Endothelial cell of umbilical vein (primary cell): ENCODE measurements around the gene S100A13. TPM values are rescaled to one million over a fixed set of nuclear protein-coding genes. Genes with fewer than 3 reads are reported as not detected.

Source experiments
- BruUV-seq: library from RNA; stranded (reverse); fragments of 400-500 nt; replicated peaks from 2 replicates; lab custom pipeline; 2021; lab: Mats Ljungman, UMichigan
- CTCF ChIA-PET: fragments of 300-600, 350-600 bp; sonication (Branson Sonifier 250); formaldehyde crosslinking; loops from one replicate; lab custom pipeline; 2021; ENCODE audit warnings: antibody characterized with exemption, inconsistent platforms; lab: Charles Lee
- POLR2A ChIA-PET: fragments of 300-600, 350-600 bp; sonication (Branson Sonifier 250); formaldehyde crosslinking; loops from one replicate; lab custom pipeline; 2021; ENCODE audit warnings: antibody characterized with exemption, inconsistent platforms; lab: Charles Lee
- DNase-seq: peaks from one replicate; pipeline ENCODE4 v3.0.0-alpha.2; 2011; ENCODE audit warnings: low read depth, low spot score
- FAIRE-seq: peaks from 2 replicates; lab custom pipeline; 2011; peaks lifted over from hg19 to GRCh38; lab: Jason Lieb, UNC
- H2AFZ ChIP-seq: 2 replicates; pipeline ENCODE4 v1.6.0; 2012; ENCODE audit warnings: low read depth, low read length, control low read depth, inconsistent platforms
- H3K27ac ChIP-seq: 2 replicates; pipeline ENCODE4 v1.5.1; 2011; ENCODE audit warnings: low read depth, mild to moderate bottlenecking, control low read depth, low read length, moderate library complexity; ENCODE audit not compliant: insufficient read depth
- H3K27me3 ChIP-seq, 2 experiments: 2 replicates each; pipeline versions ENCODE4 v1.6.0 to v1.6.1; 2011; ENCODE audit warnings: low read length in 2 of 2, mixed read lengths in 1 of 2; ENCODE audit not compliant: control insufficient read depth in 2 of 2, insufficient read depth in 2 of 2
- H3K36me3 ChIP-seq, 2 experiments: 2 replicates in 1 of 2; 3 replicates in 1 of 2; pipeline ENCODE4 v1.5.1; 2011; ENCODE audit warnings: low read length in 2 of 2, mild to moderate bottlenecking in 1 of 2, moderate library complexity in 1 of 2; ENCODE audit not compliant: control insufficient read depth in 2 of 2, insufficient read depth in 2 of 2; ENCODE audit errors: extremely low read depth in 1 of 2
- H3K4me1 ChIP-seq: 3 replicates; pipeline ENCODE4 v1.5.1; 2011; ENCODE audit warnings: mild to moderate bottlenecking, low read length; ENCODE audit not compliant: control insufficient read depth, insufficient read depth; ENCODE audit errors: extremely low read depth
- H3K4me2 ChIP-seq: 2 replicates; pipeline ENCODE4 v1.6.1; 2011; ENCODE audit warnings: low read length, control low read depth, mixed read lengths; ENCODE audit not compliant: insufficient read depth
- H3K4me3 ChIP-seq, 3 experiments: fragments of 200-600 bp in 1 of 3; sonication (generic), shearing (Covaris generic) in 1 of 3; replicated peaks in 1 of 3; 2 replicates each; pipeline ENCODE4 v1.5.1; 2011 to 2016; ENCODE audit warnings: control low read depth in 3 of 3, low read length in 3 of 3, mild to moderate bottlenecking in 2 of 3, inconsistent platforms in 1 of 3, low read depth in 1 of 3, moderate library complexity in 1 of 3; ENCODE audit not compliant: insufficient read depth in 1 of 3
- H3K79me2 ChIP-seq: 2 replicates; pipeline ENCODE4 v1.6.0; 2012; ENCODE audit warnings: low read length, inconsistent platforms; ENCODE audit not compliant: control insufficient read depth, insufficient read depth
- H3K9ac ChIP-seq: replicated peaks from 2 replicates; pipeline ENCODE3; 2011; ENCODE audit warnings: low read length, control low read depth; ENCODE audit not compliant: insufficient read depth; ENCODE audit errors: extremely low read depth
- H3K9me1 ChIP-seq: replicated peaks from 3 replicates; pipeline ENCODE4 v1.6.0; 2011; ENCODE audit warnings: mild to moderate bottlenecking, low read length; ENCODE audit not compliant: control insufficient read depth, insufficient read depth; ENCODE audit errors: extremely low read depth
- H3K9me3 ChIP-seq: replicated peaks from 2 replicates; pipeline ENCODE4 v1.5.1; 2012; ENCODE audit warnings: low read length, inconsistent platforms; ENCODE audit not compliant: control insufficient read depth, insufficient read depth
- H4K20me1 ChIP-seq: replicated peaks from 2 replicates; pipeline ENCODE3; 2011; ENCODE audit warnings: mild to moderate bottlenecking, low read length; ENCODE audit not compliant: control insufficient read depth, insufficient read depth; ENCODE audit errors: extremely low read depth
- CTCF ChIP-seq, 2 donors: IDR thresholded peaks; 1 replicate in 1 of 2; 2 replicates in 1 of 2; pipeline ENCODE4 v1.5.1; 2011; ENCODE audit warnings: low read length in 2 of 2, mild to moderate bottlenecking in 2 of 2, moderate library complexity in 2 of 2, control low read depth in 1 of 2, inconsistent platforms in 1 of 2, low read depth in 1 of 2; ENCODE audit not compliant: insufficient read depth in 1 of 2; ENCODE audit errors: extremely low read depth in 1 of 2
- EZH2 ChIP-seq: IDR thresholded peaks from 2 replicates; pipeline ENCODE4 v1.6.1; 2012; ENCODE audit warnings: borderline replicate concordance, low read depth, mild to moderate bottlenecking, moderate library complexity, low read length, inconsistent platforms; ENCODE audit not compliant: severe bottlenecking
- FOS ChIP-seq: IDR thresholded peaks from 2 replicates; pipeline ENCODE4 v1.6.1; 2011; ENCODE audit warnings: mild to moderate bottlenecking, low read length, moderate library complexity, borderline replicate concordance; ENCODE audit not compliant: insufficient read depth
- GATA2 ChIP-seq: IDR thresholded peaks from 2 replicates; pipeline ENCODE4 v1.7.0; 2011; ENCODE audit warnings: low read depth, mild to moderate bottlenecking, moderate library complexity, mixed read lengths, low read length; ENCODE audit not compliant: insufficient read length, insufficient read depth
- JUN ChIP-seq: IDR thresholded peaks from 2 replicates; pipeline ENCODE4 v1.6.1; 2011; ENCODE audit warnings: borderline replicate concordance, low read depth; ENCODE audit not compliant: insufficient read length, insufficient read depth
- MAX ChIP-seq: IDR thresholded peaks from 2 replicates; pipeline ENCODE4 v1.6.1; 2011; ENCODE audit not compliant: insufficient read depth, insufficient read length
- MYC ChIP-seq: IDR thresholded peaks from one replicate; pipeline ENCODE4 v1.6.1; 2011; ENCODE audit warnings: mild to moderate bottlenecking, low read depth, low read length
- POLR2A ChIP-seq: IDR thresholded peaks from 2 replicates; pipeline ENCODE4 v1.6.1; 2012; ENCODE audit warnings: low read depth, mild to moderate bottlenecking, control low read depth, low read length
- POLR2AphosphoS5 ChIP-seq: IDR thresholded peaks from 2 replicates; pipeline ENCODE4 v1.6.1; 2012; ENCODE audit warnings: low read depth, mild to moderate bottlenecking, control low read depth, low read length, moderate library complexity; ENCODE audit not compliant: insufficient read depth
- dilution Hi-C: fragments of 300-500 bp; cut with MboI; formaldehyde crosslinking; loops from one replicate; pipeline ENCODE4 v1.15.0; 2019; ENCODE audit warnings: low sequenced_read_pairs; ENCODE audit not compliant: extremely low pct_ligation_motif_present
- intact Hi-C: fragments of 100-400 bp; cut with micrococcal nuclease; formaldehyde crosslinking; loops from one replicate; pipeline ENCODE4 v1.10.0; 2022
- polyA plus RNA-seq, 4 experiments: library from polyadenylated mRNA; depleted of rRNA in 3 of 4; stranded (reverse) in 3 of 4; unstranded in 1 of 4; fragments of >200 nt; gene quantifications; 2 replicates each; pipeline versions ENCODE4 v1.2.1 to v1.2.3, GENCODE V29; 2011 to 2012; ENCODE audit warnings: missing spikeins in 1 of 4
- total RNA-seq: library from RNA; stranded (reverse); gene quantifications from 2 replicates; pipeline ENCODE4 v1.2.3, GENCODE V29; 2021

Gene S100A13
- total and polyA plus RNA-seq, 2 donors (not counting 3 experiments of a cell fraction or from before 2014, with no cell fraction given): 155 to 360 TPM

- Histone ChIP-seq H3K27ac (peak overlapping the region; percentile 98), H3K9ac (peak overlapping the region; percentile 98), H3K4me2 (peak overlapping the region; percentile 83), H3K36me3 (peaks cover 13% of the 10 kb centered on the region in 2 experiments), H3K9me3 (no peaks in the 10 kb centered on the region), H3K27me3 (no peaks in the 10 kb centered on the region), H3K79me2 (peaks cover 45% of the 10 kb centered on the region), H3K4me3 (peak overlapping the region; percentile 2 to 87 (median 86)), H4K20me1 (no peaks in the 10 kb centered on the region), H2AFZ (no peak overlapping the region), H3K9me1 (no peaks in the 10 kb centered on the region), H3K4me1 (peaks cover 40% of the 10 kb centered on the region)
- DNase-seq: peak; percentile 98
- FAIRE-seq: peak; percentile 99
- CTCF ChIA-PET: interaction anchor here (2.2 to 7.7 kb wide), 3 partner anchors 8 to 37 kb away, joined by 10 to 54 read pairs (median 42); partner anchors contain the start of genes S100A1 and S100A13
- BruUV-seq: no TSS peak
- TF ChIP-seq JUN (peak; percentile 93), CTCF (IDR thresholded peaks at IDR 0.05; ENCODE audit: extremely low read depth in 1 of 2, insufficient read depth in 1 of 2, low read depth in 1 of 2, low read length in 2 of 2) (no peak), MYC (peak; percentile 88), FOS (peak; percentile 99), MAX (no peak), POLR2A (peak; percentile 93), GATA2 (peak; percentile 33), POLR2AphosphoS5 (peak; percentile 94), EZH2 (no peak)
- POLR2A ChIA-PET: interaction anchor here (0.5 to 4.9 kb wide), 10 partner anchors 9 to 43 kb away, joined by 3 to 43 read pairs (median 4); partner anchors contain the start of genes CHTOP, S100A1 and S100A13
- dilution Hi-C loops: no loop called here
- intact Hi-C loops: loop anchor here (1.0 kb wide), 7 partner anchors 11 to 76 kb away; partner anchors contain the start of genes CHTOP, S100A13 and SNAPIN
Observed at GRCh38 chr1:153608742-153609584, 18.3 kb downstream of the S100A13 start.
